CD4-positive, alpha-beta T cell treated with Interleukin-6 at 100 ng/mL for 8 hours (primary cell): Measurements from ENCODE around the gene THPO.
"Not testable (repeated sequence)": the region's sequence is repeated elsewhere in the genome, so short reads cannot be mapped to it uniquely, and the experiment has no call there.

Experiments used
- DNase-seq: peaks from one replicate; pipeline ENCODE4 v3.0.0-alpha.2; 2020; ENCODE audit warnings: mixed read lengths, low spot score

THPO gene

GRCh38 chr3:184349563-184350470, 28.2 kb downstream of the THPO start:
- no peak for DNase-seq

- DNase-seq, result no peak
Observed at GRCh38 chr3:184348057-184348382, 30.0 kb downstream of the THPO start.

- no peak for DNase-seq
Observed at GRCh38 chr3:184347321-184348056, 30.5 kb downstream of the THPO start.

- no peak for DNase-seq
Observed at GRCh38 chr3:184346480-184347190, 31.4 kb downstream of the THPO start.

GRCh38 chr3:184345317-184346144, 32.5 kb downstream of the THPO start:
- no peak for DNase-seq

- DNase-seq, result no peak
Observed at GRCh38 chr3:184344579-184345316, 33.3 kb downstream of the THPO start.

- DNase-seq, result no peak
Observed at GRCh38 chr3:184343200-184343876, 34.7 kb downstream of the THPO start.

GRCh38 chr3:184341925-184342324, 36.1 kb downstream of the THPO start:
- no peak for DNase-seq

GRCh38 chr3:184339451-184340135, 38.4 kb downstream of the THPO start:
- DNase-seq, result not testable (repeated sequence)

- DNase-seq, result no peak
Observed at GRCh38 chr3:184339001-184339400, 39.0 kb downstream of the THPO start.

GRCh38 chr3:184338511-184338945, 39.5 kb downstream of the THPO start:
- no peak for DNase-seq

- DNase-seq, result no peak
Observed at GRCh38 chr3:184337981-184338380, 40.0 kb downstream of the THPO start.

- no peak for DNase-seq
Observed at GRCh38 chr3:184337399-184337714, 40.6 kb downstream of the THPO start, which contains the start of gene FAM131A. Gene FAM131A (plus strand): TSS chr3:184337600. CDS start chr3:184337631, 31 bp downstream.

- no peak for DNase-seq
Observed at GRCh38 chr3:184336547-184337398, 41.2 kb downstream of the THPO start.

GRCh38 chr3:184335661-184336546, 42.1 kb downstream of the THPO start:
- DNase-seq, result peak; percentile 79

GRCh38 chr3:184335291-184335660, 42.7 kb downstream of the THPO start:
- DNase-seq, result no peak

- no peak for DNase-seq
Observed at GRCh38 chr3:184334470-184335158, 43.4 kb downstream of the THPO start.
